ENCODE measurements around the gene BMPR1A. TPM values are rescaled to one million over a fixed set of nuclear protein-coding genes. Genes with fewer than 3 reads are reported as not detected.

The BMPR1A gene
- total and polyA plus RNA-seq, 5 donors = 10.8 to 92.0 (median 62.2) TPM

- ATAC-seq (peak; percentile 63 to 75), DNase-seq (peak; percentile 83 to 87 (median 87))
- Histone ChIP-seq H3K27me3 (ENCODE audit: control insufficient read depth, insufficient read depth) (no peaks in the 10 kb centered on the region), H3K4me3 (ENCODE audit: low read length) (peak overlapping the region; percentile 1), H3K9me3 (ENCODE audit: control insufficient read depth, low read length) (no peaks in the 10 kb centered on the region), H3K27ac (ENCODE audit: low read length) (peak overlapping the region; percentile 19), H3K4me1 (ENCODE audit: control insufficient read depth, insufficient read depth, low read length) (peaks cover 2% of the 10 kb centered on the region)
- intact Hi-C loops (cut with DNase I) = no loop called here
- WGBS = 48% methylated on average over 16 of the region's 16 CpGs
These were observed 202.7 kb downstream of the BMPR1A start for GRCh38 chr10:86958901-86959736.

- Histone ChIP-seq H3K4me1 (ENCODE audit: control insufficient read depth, insufficient read depth, low read length) (no peaks in the 10 kb centered on the region), H3K27ac (ENCODE audit: low read length) (peak overlapping the region; percentile 19), H3K9me3 (ENCODE audit: control insufficient read depth, low read length) (no peaks in the 10 kb centered on the region), H3K4me3 (ENCODE audit: low read length) (no peak overlapping the region), H3K27me3 (ENCODE audit: control insufficient read depth, insufficient read depth) (no peaks in the 10 kb centered on the region)
- DNase-seq = no peak
- WGBS = 95% methylated on average over 2 of the region's 2 CpGs
- intact Hi-C loops (cut with DNase I) = no loop called here
- ATAC-seq = no peak
These were observed 203.3 kb downstream of the BMPR1A start for GRCh38 chr10:86959737-86960002.

DNA sequence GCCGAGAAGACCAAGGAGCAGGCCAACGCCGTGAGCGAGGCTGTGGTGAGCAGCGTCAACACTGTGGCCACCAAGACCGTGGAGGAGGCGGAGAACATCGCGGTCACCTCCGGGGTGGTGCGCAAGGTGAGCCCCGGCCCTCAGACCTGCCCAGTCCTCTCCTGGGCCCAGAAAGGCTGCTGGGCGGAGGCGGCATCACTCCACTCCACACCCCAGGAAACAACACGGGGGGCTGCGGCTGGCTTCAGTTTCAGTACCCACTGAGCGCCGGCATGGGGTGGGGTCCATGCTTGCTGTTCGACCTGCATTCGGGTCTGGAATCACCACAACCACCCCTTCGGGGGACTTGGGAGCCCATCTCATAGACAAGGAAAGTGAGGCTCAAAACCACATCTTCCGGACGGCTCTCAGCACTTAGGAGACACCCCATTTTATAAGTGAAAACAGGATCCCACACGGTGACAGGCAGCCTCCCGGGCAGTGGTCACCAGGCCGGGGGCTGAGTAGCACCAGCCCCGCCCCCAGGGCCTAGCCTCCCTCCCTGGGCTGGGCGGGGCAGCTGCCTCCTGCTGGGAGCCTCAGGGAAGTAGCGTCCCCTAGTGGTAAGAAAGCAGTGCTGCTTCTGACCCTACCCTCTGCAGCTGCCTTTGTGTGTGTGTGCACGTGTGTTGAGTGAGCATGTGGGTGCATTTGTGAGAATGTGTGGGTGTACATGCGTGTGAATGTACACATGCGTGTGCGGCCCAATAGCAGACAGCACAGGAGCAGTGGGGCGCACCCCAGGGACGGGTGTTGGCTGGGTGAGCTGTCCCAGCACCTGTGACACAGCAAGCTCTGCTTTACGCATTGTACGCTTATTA lies 203.8 kb downstream of the BMPR1A start:
- intact Hi-C loops (cut with DNase I) = no loop called here
- DNase-seq (peak; percentile 73 to 84 (median 79)), ATAC-seq (peak; percentile 44 to 52)
- H3K27me3 ChIP-seq (ENCODE audit: control insufficient read depth, insufficient read depth) = no peaks in the 10 kb centered on the region
- 67% methylated on average over 37 of the region's 37 CpGs for WGBS
- no peak overlapping the region for H3K4me3 ChIP-seq (ENCODE audit: low read length)
- no peaks in the 10 kb centered on the region for H3K4me1 ChIP-seq (ENCODE audit: control insufficient read depth, insufficient read depth, low read length)
- H3K9me3 ChIP-seq (ENCODE audit: control insufficient read depth, low read length) = no peaks in the 10 kb centered on the region
- peak overlapping the region; percentile 19 for H3K27ac ChIP-seq (ENCODE audit: low read length)

- intact Hi-C loops (cut with DNase I) = no loop called here
- no peaks in the 10 kb centered on the region for H3K9me3 ChIP-seq (ENCODE audit: control insufficient read depth, low read length)
- DNase-seq (peak in 2 of 3 donors; percentile 47 to 48), ATAC-seq (no peak)
- no peak overlapping the region for H3K27ac ChIP-seq (ENCODE audit: low read length)
- 84% methylated on average over 9 of the region's 9 CpGs for WGBS
- H3K4me1 ChIP-seq (ENCODE audit: control insufficient read depth, insufficient read depth, low read length) = no peaks in the 10 kb centered on the region
- H3K27me3 ChIP-seq (ENCODE audit: control insufficient read depth, insufficient read depth) = no peaks in the 10 kb centered on the region
- no peak overlapping the region for H3K4me3 ChIP-seq (ENCODE audit: low read length)
These were observed 204.5 kb downstream of the BMPR1A start for GRCh38 chr10:86960863-86961434.

DNA sequence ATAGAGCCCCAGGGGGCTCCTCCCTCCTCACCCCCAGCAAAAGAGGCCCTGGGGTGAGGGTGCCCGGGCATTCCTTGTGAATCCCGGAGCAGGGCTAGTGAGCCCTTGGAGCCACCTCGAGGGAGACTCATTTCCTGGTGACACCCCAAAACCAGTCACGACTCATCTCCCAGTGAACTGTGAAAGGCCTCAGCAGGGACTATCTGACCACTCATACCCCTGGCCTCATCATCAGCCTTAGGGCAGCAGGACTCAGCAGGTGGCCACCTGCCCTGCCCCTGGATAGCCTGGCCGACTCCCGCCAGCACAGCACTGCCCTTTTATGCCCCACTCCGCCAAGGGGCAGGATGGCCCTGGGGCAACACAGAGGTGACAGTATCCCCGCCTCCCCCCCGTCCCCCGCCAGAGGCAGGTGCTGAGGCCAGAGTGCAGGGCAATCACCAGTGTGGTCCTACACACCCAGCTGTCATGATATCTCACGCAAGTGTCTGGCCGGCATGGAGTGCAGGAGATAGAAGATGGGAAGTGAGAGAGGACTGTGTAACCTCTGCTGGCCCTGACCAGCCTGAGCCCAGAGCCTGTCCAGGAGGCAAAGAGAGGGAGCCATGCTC lies 205.2 kb downstream of the BMPR1A start:
- DNase-seq (peak in 2 of 3 donors; percentile 45 to 53), ATAC-seq (no peak)
- H3K4me1 ChIP-seq (ENCODE audit: control insufficient read depth, insufficient read depth, low read length) = peaks cover 2% of the 10 kb centered on the region
- H3K4me3 ChIP-seq (ENCODE audit: low read length) = no peak overlapping the region
- no peaks in the 10 kb centered on the region for H3K27me3 ChIP-seq (ENCODE audit: control insufficient read depth, insufficient read depth)
- 87% methylated on average over 12 of the region's 12 CpGs for WGBS
- intact Hi-C loops (cut with DNase I) = no loop called here
- no peaks in the 10 kb centered on the region for H3K9me3 ChIP-seq (ENCODE audit: control insufficient read depth, low read length)
- H3K27ac ChIP-seq (ENCODE audit: low read length) = no peak overlapping the region

GRCh38 chr10:86962136-86962980 lies 205.9 kb downstream of the BMPR1A start:
- Histone ChIP-seq H3K4me3 (ENCODE audit: low read length) (no peak overlapping the region), H3K27me3 (ENCODE audit: control insufficient read depth, insufficient read depth) (no peaks in the 10 kb centered on the region), H3K27ac (ENCODE audit: low read length) (no peak overlapping the region), H3K4me1 (ENCODE audit: control insufficient read depth, insufficient read depth, low read length) (peaks cover 8% of the 10 kb centered on the region), H3K9me3 (ENCODE audit: control insufficient read depth, low read length) (no peaks in the 10 kb centered on the region)
- WGBS = 90% methylated on average over 7 of the region's 7 CpGs
- peak in 1 of 3 donors; percentile 30 for DNase-seq
- intact Hi-C loops (cut with DNase I) = no loop called here
- no peak for ATAC-seq

DNA sequence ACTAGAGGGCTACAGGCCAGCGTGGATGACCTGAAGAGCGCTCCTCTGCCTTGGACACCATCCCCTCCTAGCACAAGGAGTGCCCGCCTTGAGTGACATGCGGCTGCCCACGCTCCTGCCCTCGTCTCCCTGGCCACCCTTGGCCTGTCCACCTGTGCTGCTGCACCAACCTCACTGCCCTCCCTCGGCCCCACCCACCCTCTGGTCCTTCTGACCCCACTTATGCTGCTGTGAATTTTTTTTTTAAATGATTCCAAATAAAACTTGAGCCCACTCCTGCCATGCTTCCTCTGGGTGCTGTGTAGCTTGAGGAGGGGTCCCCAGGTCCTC lies 206.5 kb downstream of the BMPR1A start:
- 94% methylated on average over 7 of the region's 7 CpGs for WGBS
- Histone ChIP-seq H3K27me3 (ENCODE audit: control insufficient read depth, insufficient read depth) (no peaks in the 10 kb centered on the region), H3K9me3 (ENCODE audit: control insufficient read depth, low read length) (no peaks in the 10 kb centered on the region), H3K4me3 (ENCODE audit: low read length) (no peak overlapping the region), H3K27ac (ENCODE audit: low read length) (no peak overlapping the region), H3K4me1 (ENCODE audit: control insufficient read depth, insufficient read depth, low read length) (peaks cover 14% of the 10 kb centered on the region)
- ATAC-seq (no peak), DNase-seq (peak in 1 of 3 donors; percentile 45)
- intact Hi-C loops (cut with DNase I) = no loop called here

DNA sequence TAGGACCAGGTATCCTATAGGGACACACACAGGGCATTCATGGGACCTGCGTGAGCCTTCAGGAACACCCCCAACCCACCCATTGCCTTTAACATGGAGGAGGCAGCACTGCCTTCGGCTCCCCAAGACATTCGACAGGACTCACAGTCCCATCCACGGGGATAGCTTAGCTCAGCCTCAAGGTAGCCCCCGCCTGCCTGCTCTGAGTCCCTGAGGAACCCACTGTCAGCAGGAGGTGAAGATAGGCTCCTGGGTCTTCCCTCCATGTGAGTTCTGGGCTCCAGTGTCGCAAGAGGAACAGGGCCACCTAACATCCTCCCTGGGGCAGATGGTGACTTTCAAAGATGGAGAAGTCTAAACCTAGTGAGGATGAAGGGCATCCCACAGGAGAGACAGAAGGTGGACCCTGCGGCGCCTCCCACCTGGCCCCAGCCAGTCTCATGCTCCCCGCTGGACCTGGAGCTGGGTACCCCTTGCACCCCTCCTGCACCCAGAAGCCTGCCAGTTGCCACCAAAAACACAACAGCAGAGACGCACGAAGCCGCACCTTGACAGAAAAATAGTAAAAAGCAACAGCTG lies 207.0 kb downstream of the BMPR1A start:
- no peak for ATAC-seq
- H3K27me3 ChIP-seq (ENCODE audit: control insufficient read depth, insufficient read depth) = no peaks in the 10 kb centered on the region
- 95% methylated on average over 12 of the region's 12 CpGs for WGBS
- H3K9me3 ChIP-seq (ENCODE audit: control insufficient read depth, low read length) = no peaks in the 10 kb centered on the region
- intact Hi-C loops (cut with DNase I) = no loop called here
- H3K4me3 ChIP-seq (ENCODE audit: low read length) = no peak overlapping the region
- DNase-seq = peak in 1 of 3 donors; percentile 32
- H3K4me1 ChIP-seq (ENCODE audit: control insufficient read depth, insufficient read depth, low read length) = peaks cover 15% of the 10 kb centered on the region
- no peak overlapping the region for H3K27ac ChIP-seq (ENCODE audit: low read length)

GRCh38 chr10:86964061-86964846 lies 207.8 kb downstream of the BMPR1A start:
- Histone ChIP-seq H3K27ac (ENCODE audit: low read length) (no peak overlapping the region), H3K27me3 (ENCODE audit: control insufficient read depth, insufficient read depth) (no peaks in the 10 kb centered on the region), H3K4me3 (ENCODE audit: low read length) (no peak overlapping the region), H3K9me3 (ENCODE audit: control insufficient read depth, low read length) (no peaks in the 10 kb centered on the region), H3K4me1 (ENCODE audit: control insufficient read depth, insufficient read depth, low read length) (peaks cover 15% of the 10 kb centered on the region)
- intact Hi-C loops (cut with DNase I) = no loop called here
- DNase-seq (peak in 1 of 3 donors; percentile 45), ATAC-seq (no peak)
- 84% methylated on average over 13 of the region's 13 CpGs for WGBS

Measured in right cardiac atrium (tissue), 5 donors.